Muscle of arm (tissue), 14 donors: ENCODE results near the gene APCDD1. TPM values are rescaled to one million over a fixed set of nuclear protein-coding genes. Genes with fewer than 3 reads are reported as not detected.

Source experiments
- DNase-seq: peaks from one replicate; pipeline ENCODE4 v3.0.0-alpha.2; 2013
- long read RNA-seq, 11 donors: transcript quantifications; one replicate each; lab custom pipeline, GENCODE V29; 2026
- polyA plus RNA-seq, 12 donors: library from polyadenylated mRNA; unstranded; fragments of 120-200 nt; gene quantifications; one replicate each; pipeline ENCODE4 v1.2.1, GENCODE V29; 2013; ENCODE audit not compliant: insufficient read length in 12 of 12

Gene APCDD1
- 100 to 1,000 TPM in 2 of 12 donors, 10 to 100 TPM in 6, 1 to 10 TPM in 3, not detected in 1; 6.9 to 444 (median 12.1) TPM for polyA plus RNA-seq
- long read RNA-seq, donor 1, partial matches to known transcripts: 0 of 3 reads
- long read RNA-seq, donor 1, other reads (novel, unspliced or antisense): 0 of 3 reads
- long read RNA-seq, donor 2, partial matches to known transcripts: 0 of 3 reads
- long read RNA-seq, donor 2, other reads (novel, unspliced or antisense): 0 of 3 reads
- long read RNA-seq, donor 3, partial matches to known transcripts: 0 of 4 reads
- long read RNA-seq, donor 3, other reads (novel, unspliced or antisense): 0 of 4 reads
- long read RNA-seq, donor 4, partial matches to known transcripts: 0 of 2 reads
- long read RNA-seq, donor 4, other reads (novel, unspliced or antisense): 0 of 2 reads
- long read RNA-seq, donor 5: 0 reads
- long read RNA-seq, donor 6, partial matches to known transcripts: 0 of 3 reads
- long read RNA-seq, donor 6, other reads (novel, unspliced or antisense): 0 of 3 reads
- long read RNA-seq, donor 7: 0 reads
- long read RNA-seq, donor 8, partial matches to known transcripts: 0 of 4 reads
- long read RNA-seq, donor 8, other reads (novel, unspliced or antisense): 0 of 4 reads
- long read RNA-seq, donor 9, transcript APCDD1-201 (5 exons, 3,809 nt): major isoform, 8 of 9 reads
- long read RNA-seq, donor 9, partial matches to known transcripts: 0 of 9 reads
- long read RNA-seq, donor 9, other reads (novel, unspliced or antisense): 0 of 9 reads
- long read RNA-seq, donor 10, partial matches to known transcripts: 0 of 3 reads
- long read RNA-seq, donor 10, other reads (novel, unspliced or antisense): 0 of 3 reads
- long read RNA-seq, donor 11, partial matches to known transcripts: 0 of 1 reads
- long read RNA-seq, donor 11, other reads (novel, unspliced or antisense): 0 of 1 reads

DNA sequence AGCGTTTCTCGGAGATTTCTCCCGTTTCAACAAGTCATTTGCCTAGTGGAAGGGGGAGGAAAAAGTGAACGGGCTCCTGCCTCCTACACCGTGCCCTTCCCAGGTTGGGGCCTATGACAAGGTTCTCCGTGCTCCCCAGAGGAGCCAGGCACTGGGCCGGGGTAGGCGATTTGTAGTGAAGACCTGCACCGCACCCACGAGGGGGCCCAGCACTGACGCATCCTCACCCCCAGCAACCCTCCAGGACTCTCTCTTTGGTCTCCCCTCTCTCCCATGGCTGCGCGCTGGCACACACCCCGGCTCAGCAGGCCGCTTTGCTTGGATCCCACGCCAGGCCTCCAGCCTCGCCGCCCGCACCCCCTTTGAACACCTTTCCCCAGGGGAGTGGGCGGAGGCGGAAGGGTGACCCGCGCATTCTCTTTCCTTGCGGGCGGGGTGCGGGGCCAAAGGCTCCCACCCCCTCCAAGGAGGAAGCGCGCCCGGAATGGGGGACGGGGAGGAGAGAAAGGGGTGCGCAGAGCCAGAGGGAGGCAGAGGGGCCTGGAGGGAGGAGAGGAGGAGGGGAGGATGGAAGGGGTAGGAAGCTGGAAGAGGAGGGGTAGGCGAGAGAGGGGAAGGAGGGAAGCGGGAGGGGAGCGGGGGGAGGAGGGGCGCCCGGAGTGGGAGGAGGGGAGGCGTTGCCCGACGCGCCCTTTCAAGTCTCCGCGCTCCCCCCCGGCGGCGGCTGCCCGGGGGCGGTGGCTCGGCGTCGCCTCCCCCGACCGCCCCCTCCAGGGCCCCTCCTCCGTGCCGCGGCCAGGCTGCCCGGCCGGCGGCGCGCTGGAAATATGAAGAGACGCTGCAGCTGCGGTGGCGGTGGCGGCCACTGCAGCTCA, at the start of gene APCDD1:
Gene APCDD1 (plus strand): TSS at position 830 of the 875 bp plus-strand sequence. CDS start 347 bp downstream, outside the sequence.
- peak; percentile 68 for DNase-seq

DNA sequence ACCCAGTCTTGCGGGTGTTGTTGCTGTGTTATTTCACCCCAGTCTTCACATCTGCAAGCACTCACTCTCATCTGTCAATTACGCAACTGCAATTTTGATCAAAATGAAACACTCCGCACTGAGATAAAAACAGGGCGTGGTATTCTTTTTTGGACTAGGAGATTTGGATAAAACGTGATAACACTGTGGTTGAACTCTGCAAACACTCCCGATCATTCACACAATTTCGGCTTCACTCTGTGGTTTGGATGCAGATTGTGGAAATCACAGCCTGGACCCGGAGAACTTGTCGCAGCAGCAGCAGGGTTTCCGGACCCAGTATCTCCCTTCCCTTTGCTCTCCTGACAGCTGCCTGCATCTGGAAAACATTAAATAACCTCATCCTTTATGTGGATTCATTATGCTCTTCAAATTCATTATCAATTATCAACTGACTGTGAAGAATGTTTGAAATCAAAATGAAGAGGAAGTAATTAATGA, 49.4 kb upstream of the APCDD1 start:
- DNase-seq: no peak

DNA sequence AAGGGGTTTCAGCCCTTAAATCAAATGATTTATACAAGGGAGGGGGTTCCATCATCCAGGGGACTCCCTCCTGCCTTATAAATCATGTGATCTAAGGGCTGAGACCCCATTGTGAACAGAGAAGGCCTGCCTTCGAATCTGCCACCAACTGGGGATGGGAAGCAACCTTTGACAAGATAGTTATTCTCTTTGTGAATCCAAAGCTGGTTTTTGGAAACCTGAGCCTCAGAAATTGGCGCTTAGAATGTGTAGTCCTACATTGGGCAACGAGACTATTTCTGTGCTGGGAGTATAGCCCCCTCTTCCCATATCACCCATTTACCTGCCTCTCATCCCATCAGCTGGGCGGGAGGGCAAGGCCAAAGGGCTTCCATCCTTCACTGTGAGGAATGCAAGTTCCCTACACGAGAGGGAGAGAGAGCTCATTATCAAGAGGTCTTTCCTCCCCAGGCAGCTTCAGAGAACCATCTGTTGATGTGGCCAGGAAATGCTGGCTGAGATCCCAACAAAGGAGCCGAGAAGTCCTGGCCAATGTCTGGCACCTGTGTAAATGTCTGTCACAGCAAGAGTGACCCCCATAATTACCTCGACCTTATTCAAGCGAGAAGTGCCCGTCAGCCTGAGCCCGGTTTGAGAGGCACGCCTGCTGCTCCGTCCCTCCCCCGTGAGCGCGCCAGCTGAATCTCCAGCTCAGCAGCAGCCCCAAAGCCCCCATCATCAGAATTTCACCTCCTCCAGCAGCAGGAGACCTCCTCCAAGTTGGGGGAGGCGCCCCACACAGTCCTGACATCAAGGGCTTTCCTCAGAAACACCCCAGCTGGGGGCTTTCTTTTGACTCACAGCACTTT, 48.4 kb upstream of the APCDD1 start:
- no peak for DNase-seq

DNA sequence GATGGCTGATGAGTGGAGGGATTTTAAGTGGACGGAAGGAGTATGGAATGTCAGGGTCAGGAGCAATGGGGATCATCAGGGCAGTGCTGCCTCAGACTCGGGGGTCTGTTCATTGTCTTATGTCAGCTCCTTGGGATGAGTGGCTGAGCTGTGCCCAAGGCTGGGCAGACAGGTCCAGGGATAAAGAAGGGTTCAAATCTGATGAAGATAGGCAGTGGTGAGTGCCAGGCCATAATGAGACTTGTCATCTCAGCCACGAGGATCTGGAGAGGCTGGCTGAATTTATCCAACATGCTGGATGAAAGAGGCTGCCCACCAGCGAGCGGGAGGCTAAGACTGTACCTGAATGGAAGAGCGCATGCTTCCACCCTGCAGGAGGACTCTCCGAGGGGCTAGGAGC, 46.3 kb upstream of the APCDD1 start:
- no peak for DNase-seq

DNA sequence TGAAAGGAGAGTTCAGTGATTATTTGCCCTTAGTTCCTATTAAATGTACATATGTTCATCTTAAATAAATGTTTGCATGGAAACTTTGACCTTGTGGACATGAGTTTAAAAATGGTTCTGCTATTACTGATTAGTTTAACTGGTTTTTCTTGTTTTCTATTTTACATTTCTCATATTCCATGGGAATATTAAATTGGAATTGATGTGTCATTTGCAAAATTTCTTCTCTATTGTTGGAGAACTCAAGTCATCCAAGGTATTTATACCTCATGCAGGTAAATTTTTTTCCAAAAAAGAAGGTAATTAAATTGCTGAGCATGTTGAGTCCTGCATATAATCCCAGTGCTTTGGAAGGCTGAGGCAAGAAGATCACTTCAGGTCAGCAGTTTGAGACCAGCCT, 45.4 kb upstream of the APCDD1 start:
- DNase-seq: no peak

DNA sequence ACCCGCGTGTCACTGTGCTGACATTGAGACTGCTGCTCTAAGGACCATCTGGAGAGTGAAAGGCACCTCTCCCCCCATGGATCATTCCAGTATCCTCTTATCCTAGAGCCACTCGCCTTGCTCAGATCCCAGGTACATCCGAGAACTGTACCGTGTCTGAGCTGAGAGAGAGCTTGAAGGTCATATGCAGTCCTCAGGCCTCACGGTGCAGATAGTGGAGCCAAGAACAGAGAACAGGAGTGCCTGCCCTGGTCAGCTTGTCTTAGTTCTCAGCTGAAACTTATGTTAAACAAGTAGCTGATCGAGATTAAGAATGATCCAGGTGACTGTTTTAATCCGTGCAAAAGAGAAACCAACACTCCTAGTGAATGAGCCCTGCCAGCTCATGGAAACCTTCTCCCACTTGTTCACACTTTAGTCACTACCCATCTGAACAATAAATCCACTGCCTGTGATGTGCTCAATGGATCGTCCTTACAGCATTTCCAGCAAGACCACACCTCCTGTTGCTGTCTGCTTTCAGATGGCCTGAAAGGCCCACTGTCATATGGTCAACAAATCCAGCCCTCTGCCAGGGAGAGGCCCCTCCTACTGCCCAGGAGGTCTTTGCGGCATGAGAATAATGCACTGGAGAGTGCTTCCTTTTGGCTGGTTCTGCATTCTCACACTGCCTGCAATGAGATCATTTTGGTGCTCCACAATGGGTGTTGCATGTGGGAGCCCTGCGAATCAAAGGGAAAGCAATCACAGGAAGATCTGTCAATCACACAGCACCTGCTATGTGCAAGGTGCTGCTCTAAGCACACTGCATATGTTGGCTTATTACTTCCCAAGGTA, 43.7 kb upstream of the APCDD1 start:
- no peak for DNase-seq

DNA sequence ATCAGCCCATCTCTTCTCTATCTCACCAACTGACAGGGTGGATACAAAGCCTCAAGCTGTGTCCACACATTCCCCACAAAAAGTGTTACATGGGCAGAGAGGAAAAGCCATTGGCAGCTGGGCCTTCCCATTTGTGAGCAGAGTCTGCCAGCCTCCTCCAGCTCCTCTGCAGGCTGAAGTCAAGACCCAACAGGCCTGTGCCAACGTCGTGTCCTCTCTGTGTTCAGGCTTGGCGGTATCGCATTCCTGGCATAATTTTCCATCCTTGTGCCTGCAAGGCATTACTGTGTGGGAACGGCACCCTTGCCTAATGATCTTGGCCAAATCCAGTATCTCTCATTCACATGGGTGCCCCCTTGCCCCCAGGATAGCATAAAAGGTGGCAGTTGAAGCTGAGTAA, 41.5 kb upstream of the APCDD1 start:
- DNase-seq: no peak

DNA sequence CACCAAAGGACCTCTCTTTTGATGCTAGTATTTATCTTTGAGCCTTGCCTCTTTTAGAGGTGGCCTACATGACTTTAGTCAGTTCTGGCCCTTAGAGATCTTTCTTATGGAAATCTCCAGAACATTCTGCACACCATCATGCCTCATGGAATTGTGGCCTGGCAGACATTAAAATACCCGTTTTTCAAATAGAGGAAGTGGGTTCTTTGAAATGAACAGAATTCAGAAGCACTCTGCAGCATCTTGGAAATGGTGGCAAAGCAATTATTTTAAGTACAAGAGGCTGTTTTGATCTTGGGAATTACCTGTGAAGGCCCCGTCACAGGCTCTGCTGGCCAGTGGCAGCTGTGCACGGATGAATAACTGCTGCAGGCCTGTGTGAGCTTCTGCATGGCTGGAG, 40.7 kb upstream of the APCDD1 start:
- no peak for DNase-seq

DNA sequence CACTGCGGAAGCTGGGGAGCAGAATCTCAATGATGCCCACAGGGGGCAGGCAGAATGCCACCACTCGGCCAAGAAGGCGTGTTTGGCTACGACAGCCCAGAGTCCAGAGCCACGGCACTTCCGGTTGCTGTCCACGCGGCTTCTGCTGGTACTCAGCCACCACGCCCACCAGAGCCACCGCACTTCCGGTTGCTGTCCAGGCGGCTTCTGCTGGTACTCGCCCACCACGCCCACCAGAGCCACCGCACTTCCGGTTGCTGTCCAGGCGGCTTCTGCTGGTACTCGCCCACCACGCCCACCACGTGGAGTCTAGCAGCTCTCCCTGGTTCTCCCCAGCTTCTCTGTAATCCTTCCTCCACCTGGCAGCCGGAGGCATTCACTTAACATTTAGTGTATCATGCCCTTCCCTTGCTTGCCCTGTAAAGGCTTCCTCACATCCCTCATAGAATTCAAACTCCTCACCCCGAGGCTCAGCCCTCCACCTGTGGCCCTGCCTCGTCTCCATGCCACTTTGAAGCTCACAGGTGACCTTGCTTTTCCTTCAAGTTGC, 40.1 kb upstream of the APCDD1 start:
- DNase-seq: no peak

DNA sequence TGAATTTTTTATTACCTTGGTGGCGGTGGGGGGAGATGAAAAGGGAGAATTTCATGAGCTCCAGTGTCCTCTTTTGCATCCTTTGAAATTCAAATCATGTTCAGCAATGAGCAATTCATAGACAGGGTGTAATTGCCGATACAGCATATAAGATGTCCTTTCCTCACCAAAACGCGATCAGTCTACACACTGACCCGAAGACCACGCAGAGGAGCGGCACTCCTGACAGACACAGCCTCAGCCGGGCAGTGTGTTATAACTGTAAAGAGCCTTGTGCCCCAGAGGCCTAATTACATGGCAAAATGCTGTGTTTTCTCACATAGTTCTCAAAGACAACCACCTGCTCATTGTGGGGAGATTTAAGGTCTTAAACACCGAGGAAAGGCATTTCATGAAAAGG, 38.4 kb upstream of the APCDD1 start:
- no peak for DNase-seq

DNA sequence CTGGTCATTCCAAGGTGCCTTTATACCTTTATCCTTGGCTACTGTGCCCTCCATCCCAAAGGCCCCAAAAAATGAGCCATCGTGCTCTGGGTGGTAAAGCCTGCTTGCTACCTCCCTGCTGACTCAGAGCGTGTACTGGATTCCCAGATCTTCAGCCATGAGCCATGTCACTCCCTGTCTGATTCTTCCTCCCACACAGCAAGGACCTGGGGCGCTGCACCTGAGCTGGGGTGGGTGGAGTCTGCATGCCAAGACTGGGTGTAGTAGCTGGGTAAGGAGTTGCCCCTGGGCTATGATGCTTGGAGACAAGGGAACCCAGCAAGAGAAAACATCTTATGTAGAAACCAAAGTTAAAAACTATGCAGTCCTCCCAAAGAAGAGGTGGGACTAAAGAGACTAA, 37.2 kb upstream of the APCDD1 start:
- DNase-seq: no peak

DNA sequence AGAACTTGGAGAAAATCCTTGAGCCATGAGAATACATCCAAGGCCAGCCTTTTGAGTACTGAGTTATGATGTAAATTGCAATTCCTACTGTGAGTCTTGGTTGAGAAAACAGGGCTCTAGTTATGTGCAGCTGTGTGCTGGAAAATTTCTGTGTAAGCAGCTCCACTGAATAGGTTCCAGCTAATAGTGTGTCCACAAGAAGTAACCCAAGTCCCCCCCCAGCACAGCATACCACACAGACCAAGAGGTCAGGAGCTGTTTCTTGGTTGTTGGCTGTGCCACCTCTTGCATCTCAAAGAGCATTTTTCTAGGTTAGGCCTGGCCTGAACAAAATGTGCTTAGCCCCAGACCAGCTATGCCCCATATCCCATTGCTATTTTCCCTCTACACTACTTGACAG, 36.8 kb upstream of the APCDD1 start:
- no peak for DNase-seq

DNA sequence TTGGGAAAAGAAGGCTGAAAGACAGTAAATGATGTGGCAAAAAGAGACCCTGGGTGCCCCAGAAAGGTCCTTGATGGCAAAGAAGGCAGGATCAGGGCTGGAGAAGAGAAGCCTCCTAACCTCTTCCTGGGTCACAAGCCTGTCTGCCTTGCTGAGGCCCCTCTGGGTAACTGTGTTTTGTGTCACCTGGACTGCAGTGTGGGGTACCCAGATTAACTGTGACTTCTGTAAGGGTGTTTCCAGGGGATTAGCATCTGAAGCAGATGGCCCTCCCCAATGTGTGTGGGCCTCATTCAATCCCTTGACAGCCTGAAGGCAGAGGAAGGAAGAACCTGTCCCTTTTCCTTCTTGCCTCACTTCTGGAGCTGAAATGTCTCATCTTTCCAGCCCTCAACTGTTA, 35.6 kb upstream of the APCDD1 start:
- no peak for DNase-seq

DNA sequence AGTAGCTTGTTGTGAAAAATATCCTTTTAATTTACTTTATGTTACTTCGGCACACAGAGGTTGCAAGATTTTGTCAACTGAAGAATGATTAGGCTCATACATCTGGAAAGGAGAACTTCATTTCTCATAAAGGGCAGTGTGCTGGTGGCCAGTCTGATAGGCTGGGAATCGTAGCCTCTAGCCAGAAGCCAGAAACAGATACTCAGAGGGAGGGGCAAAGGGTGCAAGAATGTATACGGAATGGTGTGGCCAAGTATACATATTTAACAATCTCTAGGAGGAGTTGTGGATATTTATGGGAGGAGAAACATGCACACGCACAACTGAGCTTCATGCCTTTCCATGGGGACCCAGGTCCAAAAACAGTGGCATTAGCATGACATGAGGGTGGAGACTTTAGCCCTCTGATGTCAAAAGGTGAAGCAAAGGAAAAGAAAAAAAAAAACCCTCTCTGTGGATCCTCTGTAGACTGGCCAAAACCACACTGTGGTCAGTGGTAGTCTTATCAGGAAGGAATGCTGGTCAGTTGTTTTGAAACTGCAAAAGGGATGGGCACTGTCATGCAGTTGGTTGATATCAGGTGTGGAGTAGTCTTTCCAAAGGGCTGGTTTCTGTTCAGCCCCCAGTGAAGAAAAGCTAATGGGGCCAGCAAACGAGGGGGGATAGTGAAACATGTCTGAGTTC, 34.9 kb upstream of the APCDD1 start:
- no peak for DNase-seq

DNA sequence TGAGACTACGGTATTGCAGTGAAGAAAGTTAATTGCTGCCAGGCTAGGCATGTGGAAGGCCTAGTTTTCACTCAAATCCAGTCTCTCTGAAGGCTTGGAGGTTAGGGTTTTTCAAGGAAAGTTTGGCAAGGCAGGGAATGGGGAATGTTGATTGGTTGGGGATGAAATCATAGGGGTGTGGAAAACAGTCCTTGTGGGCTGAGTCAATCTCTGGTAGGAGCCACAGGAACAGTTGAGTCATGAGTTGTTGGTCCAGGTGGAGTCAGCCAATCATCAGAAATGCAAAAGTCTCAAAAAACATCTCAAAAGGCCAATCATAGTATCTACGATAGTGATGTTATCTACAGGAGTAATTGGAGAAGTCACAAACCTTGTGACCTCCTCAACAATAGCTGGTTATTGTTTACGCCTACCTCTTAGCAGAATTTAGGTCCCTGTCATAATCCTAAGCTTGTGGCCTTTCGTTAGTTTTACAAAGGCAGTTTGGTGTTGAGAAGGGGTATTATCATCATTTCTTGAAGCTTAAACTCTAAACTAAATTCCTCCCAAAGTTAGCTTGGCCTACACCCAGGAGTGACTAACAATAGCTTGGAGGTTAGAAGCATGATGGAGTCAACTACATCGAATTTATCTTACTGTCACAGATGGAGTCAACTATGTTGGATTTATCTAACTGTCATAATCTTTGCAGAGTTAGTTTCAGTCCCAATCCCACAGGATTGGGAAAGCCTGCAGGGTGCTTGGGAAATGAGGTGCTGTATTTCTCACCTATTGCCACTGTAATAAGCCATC, 33.7 kb upstream of the APCDD1 start:
- no peak for DNase-seq

DNA sequence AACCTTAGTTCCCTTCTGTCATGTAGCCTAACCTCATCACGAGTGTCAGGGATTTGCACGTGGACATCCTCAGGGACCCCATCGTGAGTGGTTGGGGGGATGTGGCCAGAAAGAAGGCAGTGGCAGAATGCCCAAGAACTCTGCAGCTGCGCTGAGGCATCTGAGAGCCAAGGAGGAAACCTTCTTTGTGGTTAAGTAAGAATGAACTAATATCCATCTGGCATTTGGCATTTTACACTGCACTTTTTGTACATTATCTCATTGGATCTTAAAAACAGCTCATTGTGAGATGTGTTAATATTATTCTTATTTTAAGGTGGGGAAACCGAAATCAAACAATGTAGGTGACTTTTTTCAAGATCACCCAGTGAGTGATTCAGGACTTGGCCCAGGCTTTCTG, 32.6 kb upstream of the APCDD1 start:
- DNase-seq: no peak

DNA sequence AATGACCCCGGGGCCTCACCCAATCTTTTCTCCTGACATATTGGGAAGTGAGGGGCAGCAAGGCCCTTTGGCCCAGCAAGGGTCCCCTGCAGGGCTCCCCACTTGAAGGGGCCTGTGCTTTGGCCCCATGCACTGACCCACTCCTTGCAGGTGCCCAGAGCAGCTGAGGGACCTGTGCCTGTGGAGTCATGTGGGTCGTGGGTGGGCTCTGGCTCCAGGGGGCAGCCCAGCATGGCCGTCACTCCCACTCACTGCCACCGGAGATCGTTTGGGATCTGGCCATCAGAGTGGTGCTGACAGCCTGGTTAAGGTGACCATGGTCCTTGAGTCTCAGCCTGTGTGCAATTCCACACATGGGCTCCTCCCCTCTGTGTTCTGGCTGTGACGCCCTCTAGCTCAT, 31.7 kb upstream of the APCDD1 start:
- no peak for DNase-seq
